SU-DHL-6 (cell line): ENCODE data around the gene MS4A15.

ENCODE experiments used
- CTCF ChIP-seq: fragments of 200-600 bp; sonication (generic); IDR thresholded peaks from one replicate; pipeline ENCODE4 v1.5.1; 2017; ENCODE audit warnings: antibody characterized with exemption, mild to moderate bottlenecking, low read length, moderate library complexity; ENCODE audit not compliant: insufficient read depth, poor library complexity, severe bottlenecking
- EZH2phosphoT487 ChIP-seq: fragments of 200-600 bp; sonication (generic), shearing (Covaris generic); conservative IDR thresholded peaks from 2 replicates; pipeline ENCODE4 v1.6.1; 2018; ENCODE audit warnings: mild to moderate bottlenecking, antibody characterized with exemption, low read length, moderate library complexity, mixed read lengths

- TF ChIP-seq CTCF, result no peak
- no peak for TF ChIP-seq EZH2phosphoT487
Measured at GRCh38 chr11:60769811-60770210, 13.1 kb downstream of the MS4A15 start.
